H9 (cell line): ENCODE measurements around the gene APOM. TPM values are rescaled to one million over a fixed set of nuclear protein-coding genes. Genes with fewer than 3 reads are reported as not detected.

Experiments
- DNase-seq: peaks from one replicate; pipeline ENCODE4 v3.0.0-alpha.2; 2017
- H2AFZ ChIP-seq: one replicate; pipeline ENCODE4 v1.6.1; 2013; ENCODE audit warnings: mild to moderate bottlenecking, low read length, control low read depth, moderate library complexity
- H2AK5ac ChIP-seq: 2 replicates; pipeline ENCODE4 v1.6.1; 2013; ENCODE audit warnings: low read length, control low read depth, mixed read lengths; ENCODE audit not compliant: insufficient read length
- H2BK120ac ChIP-seq: one replicate; pipeline ENCODE4 v1.6.1; 2013; ENCODE audit warnings: low read depth, mild to moderate bottlenecking, low read length, control low read depth, inconsistent platforms; ENCODE audit not compliant: poor library complexity, severe bottlenecking
- H2BK12ac ChIP-seq: 2 replicates; pipeline ENCODE4 v1.6.1; 2013; ENCODE audit warnings: low read length, control low read depth, mixed read lengths, low read depth; ENCODE audit not compliant: insufficient read length
- H2BK15ac ChIP-seq: 2 replicates; pipeline ENCODE4 v1.6.1; 2013; ENCODE audit warnings: low read depth, low read length, control low read depth
- H2BK20ac ChIP-seq: one replicate; pipeline ENCODE4 v1.6.1; 2013; ENCODE audit warnings: low read depth, mild to moderate bottlenecking, low read length, control low read depth, inconsistent platforms; ENCODE audit not compliant: poor library complexity, severe bottlenecking
- H2BK5ac ChIP-seq: 2 replicates; pipeline ENCODE4 v1.6.1; 2013; ENCODE audit warnings: low read length, control low read depth, mixed read lengths; ENCODE audit not compliant: insufficient read length
- H3K14ac ChIP-seq: 2 replicates; pipeline ENCODE4 v1.6.1; 2013; ENCODE audit warnings: low read length, control low read depth; ENCODE audit not compliant: insufficient read depth
- H3K18ac ChIP-seq: 2 replicates; pipeline ENCODE4 v1.6.1; 2013; ENCODE audit warnings: low read depth, mild to moderate bottlenecking, mixed read lengths, low read length, control low read depth; ENCODE audit not compliant: insufficient read length
- H3K23ac ChIP-seq: 2 replicates; pipeline ENCODE4 v1.6.1; 2013; ENCODE audit warnings: low read length, control low read depth, mixed read lengths, low read depth; ENCODE audit not compliant: insufficient read length
- H3K23me2 ChIP-seq: 2 replicates; pipeline ENCODE4 v1.6.1; 2013; ENCODE audit warnings: low read depth, mild to moderate bottlenecking, mixed read lengths, low read length, control low read depth; ENCODE audit not compliant: insufficient read length, poor library complexity, severe bottlenecking
- H3K27ac ChIP-seq: 2 replicates; pipeline ENCODE4 v1.5.1; 2013; ENCODE audit warnings: low read length, control low read depth, mixed read lengths, low read depth; ENCODE audit not compliant: insufficient read length
- H3K27me3 ChIP-seq: 2 replicates; pipeline ENCODE4 v1.6.1; 2013; ENCODE audit warnings: low read length, control low read depth, inconsistent platforms; ENCODE audit not compliant: insufficient read depth
- H3K4ac ChIP-seq: 2 replicates; pipeline ENCODE4 v1.6.1; 2013; ENCODE audit warnings: low read depth, mild to moderate bottlenecking, control low read depth, inconsistent platforms, low read length, moderate library complexity
- H3K4me1 ChIP-seq: 2 replicates; pipeline ENCODE4 v1.6.1; 2013; ENCODE audit warnings: low read length, control low read depth, inconsistent platforms; ENCODE audit not compliant: insufficient read depth
- H3K4me2 ChIP-seq: 2 replicates; pipeline ENCODE4 v1.6.1; 2013; ENCODE audit warnings: low read length, control low read depth, mixed read lengths; ENCODE audit not compliant: insufficient read length, insufficient read depth
- H3K56ac ChIP-seq: 2 replicates; pipeline ENCODE4 v1.6.1; 2013; ENCODE audit warnings: low read depth, mild to moderate bottlenecking, mixed read lengths, low read length, control low read depth; ENCODE audit not compliant: insufficient read length
- H3K79me1 ChIP-seq: 2 replicates; pipeline ENCODE4 v1.6.1; 2013; ENCODE audit warnings: low read depth, mild to moderate bottlenecking, moderate library complexity, low read length, control low read depth, inconsistent platforms; ENCODE audit not compliant: insufficient read depth, poor library complexity, severe bottlenecking
- H3K79me2 ChIP-seq: 2 replicates; pipeline ENCODE4 v1.6.1; 2013; ENCODE audit warnings: low read length, control low read depth, inconsistent platforms; ENCODE audit not compliant: insufficient read depth
- H3K9ac ChIP-seq: 2 replicates; pipeline ENCODE4 v1.6.1; 2013; ENCODE audit warnings: low read length, control low read depth, mixed read lengths; ENCODE audit not compliant: insufficient read length; ENCODE audit errors: extremely low read depth
- H3K9me3 ChIP-seq: one replicate; pipeline ENCODE4 v1.6.1; 2013; ENCODE audit warnings: low read depth, low read length, inconsistent platforms; ENCODE audit not compliant: control insufficient read depth
- H3T11ph ChIP-seq: one replicate; pipeline ENCODE4 v1.6.1; 2013; ENCODE audit warnings: mild to moderate bottlenecking, low read length, control low read depth, inconsistent platforms
- H4K20me1 ChIP-seq: one replicate; pipeline ENCODE4 v1.6.1; 2013; ENCODE audit not compliant: control insufficient read depth, insufficient read length, insufficient read depth
- H4K5ac ChIP-seq: 2 replicates; pipeline ENCODE4 v1.6.1; 2013; ENCODE audit warnings: low read depth, mild to moderate bottlenecking, mixed read lengths, low read length, control low read depth; ENCODE audit not compliant: insufficient read length
- H4K8ac ChIP-seq: replicated peaks from 2 replicates; pipeline ENCODE4 v1.6.1; 2013; ENCODE audit warnings: low read length, control low read depth, mixed read lengths, low read depth; ENCODE audit not compliant: insufficient read length
- H4K91ac ChIP-seq: 2 replicates; pipeline ENCODE4 v1.6.1; 2013; ENCODE audit warnings: low read depth, mild to moderate bottlenecking, moderate library complexity, mixed read lengths, low read length, control low read depth; ENCODE audit not compliant: insufficient read length
- H3K27ac Mint-ChIP-seq, 3 experiments: 2 replicates in 2 of 3; 3 replicates in 1 of 3; pipeline ENCODE4 v1.8.0; 2020 to 2021; ENCODE audit warnings: mixed read lengths in 3 of 3, mild to moderate bottlenecking in 1 of 3, moderate library complexity in 1 of 3
- H3K27me3 Mint-ChIP-seq: 2 replicates; pipeline ENCODE4 v1.8.0; 2021; ENCODE audit warnings: low read depth, mild to moderate bottlenecking, moderate library complexity, mixed read lengths
- H3K36me3 Mint-ChIP-seq, 3 experiments: 2 replicates in 2 of 3; 3 replicates in 1 of 3; pipeline ENCODE4 v1.8.0; 2020 to 2021; ENCODE audit warnings: low read depth in 3 of 3, mixed read lengths in 3 of 3; ENCODE audit not compliant: insufficient read depth in 1 of 3
- H3K4me1 Mint-ChIP-seq, 2 experiments: 2 replicates each; pipeline ENCODE4 v1.8.0; 2020; ENCODE audit warnings: mixed read lengths in 2 of 2
- H3K4me3 Mint-ChIP-seq, 2 experiments: 2 replicates in 1 of 2; 3 replicates in 1 of 2; pipeline ENCODE4 v1.8.0; 2020 to 2021; ENCODE audit warnings: mild to moderate bottlenecking in 2 of 2, mixed read lengths in 2 of 2, moderate library complexity in 1 of 2
- H3K9me3 Mint-ChIP-seq, 2 experiments: 2 replicates in 1 of 2; 3 replicates in 1 of 2; pipeline ENCODE4 v1.8.0; 2020; ENCODE audit warnings: mild to moderate bottlenecking in 2 of 2, mixed read lengths in 2 of 2, moderate library complexity in 1 of 2
- CTCF ChIP-seq: fragments of 200-600 bp; sonication (generic); conservative IDR thresholded peaks from 3 replicates; pipeline ENCODE4 v1.8.0; 2021; ENCODE audit warnings: antibody characterized with exemption, mild to moderate bottlenecking
- WGBS: extraction: QIAGEN DNeasy Blood & Tissue Kit; methylation state at CpG from one replicate; pipeline ENCODE4 v1.1.7; 2013; ENCODE audit warnings: missing lambda C conversion rate, low lambda C conversion rate, mixed read lengths; ENCODE audit not compliant: insufficient read length; ENCODE audit errors: extremely low coverage; 5-methylcytosine and 5-hydroxymethylcytosine counted together
- total RNA-seq: library from RNA; stranded (reverse); gene quantifications from 2 replicates; pipeline ENCODE4 v1.2.1, GENCODE V29; 2021

The APOM gene
- total RNA-seq, 1 experiment from 2014 or later = 3.6 TPM

DNA sequence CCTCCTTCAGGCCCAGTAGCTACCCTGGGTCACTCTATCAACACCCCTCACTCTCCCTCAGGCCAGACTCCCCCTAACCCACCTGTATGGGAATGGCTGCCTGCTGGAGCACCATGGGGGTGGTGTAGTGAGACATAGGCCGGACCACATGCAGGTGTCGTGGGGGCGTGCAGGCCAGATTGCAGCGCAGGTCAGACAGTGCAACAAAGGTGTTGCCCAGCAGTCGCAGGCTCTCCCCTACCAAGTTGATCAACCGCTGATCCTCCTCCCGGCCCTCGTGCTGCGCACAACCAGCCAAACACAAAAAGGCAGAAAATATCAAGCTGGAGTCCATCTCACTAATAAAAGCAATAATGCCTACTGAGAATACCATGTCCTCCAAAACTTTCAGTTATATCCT is 10.4 kb upstream of the APOM start:
- no peak overlapping the region for H3K4me3 Mint-ChIP-seq
- peaks cover 2 to 3% of the 10 kb centered on the region in 2 experiments; a peak in 1 of 4 replicates for H3K4me1 Mint-ChIP-seq
- no CpG with 5 or more reads among the region's 9 CpGs for WGBS
- Histone ChIP-seq H3K9me3 (no peaks in the 10 kb centered on the region), H3K18ac (no peak overlapping the region), H2AK5ac (no peak overlapping the region), H2BK120ac (no peak overlapping the region), H3K23me2 (no peaks in the 10 kb centered on the region), H3K79me2 (peaks cover 3% of the 10 kb centered on the region; the same call in 1 of the 2 replicates), H3K79me1 (no peaks in the 10 kb centered on the region), H2BK12ac (no peak overlapping the region), H2BK20ac (no peak overlapping the region), H3K56ac (no peak overlapping the region), H4K5ac (no peak overlapping the region), H3K14ac (no peak overlapping the region), H4K20me1 (no peaks in the 10 kb centered on the region), H3K27me3 (no peaks in the 10 kb centered on the region), H2BK5ac (no peak overlapping the region), H4K91ac (no peak overlapping the region), H3K4ac (no peak overlapping the region), H3K4me2 (no peak overlapping the region), H3K23ac (no peak overlapping the region), H3K9ac (no peak overlapping the region), H4K8ac (no peak overlapping the region), H3K4me1 (no peaks in the 10 kb centered on the region), H3K27ac (no peak overlapping the region), H2AFZ (no peak overlapping the region), H3T11ph (no peak overlapping the region), H2BK15ac (no peak overlapping the region)
- H3K36me3 Mint-ChIP-seq = peaks cover 64 to 92% (median 89%) of the 10 kb centered on the region in 3 experiments
- no peak for TF ChIP-seq CTCF
- H3K9me3 Mint-ChIP-seq = no peaks in the 10 kb centered on the region
- no peak for DNase-seq
- H3K27ac Mint-ChIP-seq = peak overlapping the region in 1 of 3 experiments; percentile 85; a peak in 3 of 7 replicates
- no peaks in the 10 kb centered on the region for H3K27me3 Mint-ChIP-seq
